Measurements from ENCODE around the gene TRAK1.
A peak's percentile ranks its signal among the peaks of the same experiment; 100 is the strongest.

Gene TRAK1

GRCh38 chr3:42254566-42254965, 163.4 kb downstream of the TRAK1 start:
- no peak for TF ChIP-seq CTCF (conservative IDR thresholded peaks at IDR 0.05)
- peak overlapping the region; percentile 67 for H3K27ac ChIP-seq

GRCh38 chr3:42256135-42256819, 165.1 kb downstream of the TRAK1 start:
- no peak for TF ChIP-seq CTCF (conservative IDR thresholded peaks at IDR 0.05)

GRCh38 chr3:42257007-42257406, 165.8 kb downstream of the TRAK1 start:
- TF ChIP-seq CTCF (conservative IDR thresholded peaks at IDR 0.05) = no peak
- H3K27ac ChIP-seq = no peak overlapping the region

More at GRCh38 chr3:42256135-42256819, 165.1 kb downstream of the TRAK1 start:
- H3K27ac ChIP-seq = peak overlapping the region; percentile 67; the same call in 1 of the 2 replicates

GRCh38 chr3:42262525-42262924, 171.4 kb downstream of the TRAK1 start:
- no peak for TF ChIP-seq CTCF (conservative IDR thresholded peaks at IDR 0.05)
- no peak overlapping the region for H3K27ac ChIP-seq

GRCh38 chr3:42263354-42264346, 172.5 kb downstream of the TRAK1 start:
- H3K27ac ChIP-seq = no peak overlapping the region
- no peak for TF ChIP-seq CTCF (conservative IDR thresholded peaks at IDR 0.05)

GRCh38 chr3:42264399-42265058, 173.4 kb downstream of the TRAK1 start:
- TF ChIP-seq CTCF (conservative IDR thresholded peaks at IDR 0.05) = no peak
- no peak overlapping the region for H3K27ac ChIP-seq

All from VCaP (cell line).